HCT116 (cell line): ENCODE data around the gene TMPRSS11A. TPM values are rescaled to one million over a fixed set of nuclear protein-coding genes. Genes with fewer than 3 reads are reported as not detected.

Experiments used
- ATAC-seq: fragments of 200-7000 bp; cut with Tn5 transposase; 2 replicates; pipeline ENCODE4 v1.9.1; 2020; ENCODE audit warnings: mild to moderate bottlenecking, moderate library complexity
- BruUV-seq: library from RNA; stranded (reverse); fragments of 400-500 nt; replicated peaks from 2 replicates; lab custom pipeline; 2021; lab: Mats Ljungman, UMichigan
- CTCF ChIA-PET: fragments of 300-600 bp; sonication (Branson Sonifier 250); formaldehyde crosslinking; loops from one replicate; lab custom pipeline; 2021; ENCODE audit warnings: antibody characterized with exemption; lab: Charles Lee
- POLR2A ChIA-PET: fragments of 300-600, 350-600 bp; sonication (Branson Sonifier 250); formaldehyde crosslinking; loops from one replicate; lab custom pipeline; 2021; ENCODE audit warnings: antibody characterized with exemption; lab: Charles Lee
- RAD21 ChIA-PET, 2 experiments: fragments of 300-600 bp; sonication (Branson Sonifier 250); formaldehyde crosslinking; loops; one replicate each; lab custom pipeline; 2023; ENCODE audit warnings: low total read pairs in 2 of 2; ENCODE audit not compliant: uncharacterized antibody in 2 of 2, unreplicated experiment in 2 of 2, low non-redundant PET in 1 of 2; lab: Charles Lee
- DNase-seq: peaks from one replicate; pipeline ENCODE4 v3.0.0-alpha.2; 2010; ENCODE audit warnings: low read depth, low spot score
- H2AFZ ChIP-seq: fragments of 200-600 bp; shearing (Covaris generic), sonication (generic); 2 replicates; pipeline ENCODE4 v1.6.1; 2017; ENCODE audit warnings: low read depth, mixed run types, mixed read lengths, antibody characterized with exemption, low read length; ENCODE audit not compliant: poor library complexity, severe bottlenecking
- H3K27ac ChIP-seq: 2 replicates; pipeline ENCODE4 v1.5.1; 2012; ENCODE audit warnings: low read depth, low read length
- H3K27me3 ChIP-seq: fragments of 200-600 bp; sonication (generic); 2 replicates; pipeline ENCODE4 v1.6.1; 2016; ENCODE audit warnings: mixed run types, low read length, mixed read lengths; ENCODE audit not compliant: insufficient read depth
- H3K36me3 ChIP-seq, 2 experiments: fragments of 200-500 bp in 1 of 2; fragments of 200-600 bp in 1 of 2; sonication (Bioruptor generic) in 1 of 2; sonication (generic) in 1 of 2; 2 replicates each; pipeline versions ENCODE4 v1.5.1 to v1.6.1; 2014 to 2016; ENCODE audit warnings: low read length in 2 of 2, inconsistent platforms in 1 of 2, mixed read lengths in 1 of 2, mixed run types in 1 of 2; ENCODE audit not compliant: insufficient read depth in 2 of 2, control insufficient read depth in 1 of 2
- H3K4me1 ChIP-seq, 2 experiments: fragments of 200-600 bp in 1 of 2; sonication (generic) in 1 of 2; 2 replicates each; pipeline versions ENCODE4 v1.5.1 to v1.6.1; 2012 to 2017; ENCODE audit warnings: low read length in 2 of 2, inconsistent platforms in 1 of 2, mild to moderate bottlenecking in 1 of 2, mixed read lengths in 1 of 2, mixed run types in 1 of 2, moderate library complexity in 1 of 2; ENCODE audit not compliant: insufficient read depth in 2 of 2, control insufficient read depth in 1 of 2
- H3K4me2 ChIP-seq: fragments of 200-600 bp; sonication (generic); 2 replicates; pipeline ENCODE4 v1.6.1; 2017; ENCODE audit warnings: mixed run types, low read length, mixed read lengths
- H3K4me3 ChIP-seq, 2 experiments: fragments of 200-600 bp in 1 of 2; sonication (generic) in 1 of 2; replicated peaks in 1 of 2; 2 replicates each; pipeline ENCODE4 v1.5.1; 2011 to 2016; ENCODE audit warnings: low read length in 2 of 2, control low read depth in 1 of 2, low read depth in 1 of 2, mild to moderate bottlenecking in 1 of 2, mixed read lengths in 1 of 2, mixed run types in 1 of 2
- H3K79me2 ChIP-seq: fragments of 200-600 bp; sonication (generic); 2 replicates; pipeline ENCODE4 v1.6.1; 2017; ENCODE audit warnings: mild to moderate bottlenecking, mixed run types, low read length, moderate library complexity, mixed read lengths; ENCODE audit not compliant: insufficient read depth
- H3K9ac ChIP-seq: fragments of 200-600 bp; sonication (generic); 2 replicates; pipeline ENCODE4 v1.6.1; 2016; ENCODE audit warnings: low read length, mixed read lengths
- H3K9me2 ChIP-seq: fragments of 200-600 bp; sonication (generic), shearing (Covaris generic); 2 replicates; pipeline ENCODE4 v1.6.1; 2017; ENCODE audit warnings: mixed run types, mild to moderate bottlenecking, moderate library complexity; ENCODE audit not compliant: insufficient read depth
- H3K9me3 ChIP-seq, 2 experiments: fragments of 200-500 bp in 1 of 2; fragments of 200-600 bp in 1 of 2; sonication (Bioruptor generic) in 1 of 2; sonication (generic) in 1 of 2; 2 replicates each; pipeline ENCODE4 v1.6.1; 2014 to 2017; ENCODE audit warnings: low read length in 2 of 2, mixed read lengths in 2 of 2, inconsistent platforms in 1 of 2, low read depth in 1 of 2, mild to moderate bottlenecking in 1 of 2, mixed run types in 1 of 2, moderate library complexity in 1 of 2; ENCODE audit not compliant: control insufficient read depth in 1 of 2, insufficient read depth in 1 of 2
- H4K20me1 ChIP-seq: fragments of 200-600 bp; sonication (generic), shearing (Covaris generic); 2 replicates; pipeline ENCODE4 v1.6.1; 2017; ENCODE audit warnings: mixed run types, mild to moderate bottlenecking, moderate library complexity; ENCODE audit not compliant: insufficient read depth
- EGR1 ChIP-seq: IDR thresholded peaks from 2 replicates; pipeline ENCODE4 v1.6.1; 2012; ENCODE audit warnings: low read depth
- ELF1 ChIP-seq: IDR thresholded peaks from 2 replicates; pipeline ENCODE4 v1.6.1; 2012; ENCODE audit warnings: low read depth, borderline replicate concordance
- EZH2 ChIP-seq: fragments of 200-600 bp; sonication (generic); IDR thresholded peaks from 2 replicates; pipeline ENCODE4 v1.6.1; 2017; ENCODE audit warnings: antibody characterized with exemption, mixed run types
- EZH2phosphoT487 ChIP-seq: fragments of 200-600 bp; IDR thresholded peaks from 2 replicates; pipeline ENCODE4 v1.6.1; 2018; ENCODE audit warnings: antibody characterized with exemption, borderline replicate concordance
- POLR2A ChIP-seq: IDR thresholded peaks from 2 replicates; pipeline ENCODE4 v1.7.0; 2011; ENCODE audit warnings: borderline replicate concordance; ENCODE audit not compliant: insufficient read depth, insufficient read length; ENCODE audit errors: extremely low read depth
- SP1 ChIP-seq: IDR thresholded peaks from 2 replicates; pipeline ENCODE4 v1.6.1; 2012; ENCODE audit warnings: low read depth
- SRF ChIP-seq: IDR thresholded peaks from 2 replicates; pipeline ENCODE4 v1.6.1; 2012; ENCODE audit warnings: low read depth
- TCF7L2 ChIP-seq: IDR thresholded peaks from 2 replicates; pipeline ENCODE4 v1.7.0; 2011; ENCODE audit warnings: borderline replicate concordance, inconsistent platforms; ENCODE audit not compliant: insufficient read depth, insufficient read length; ENCODE audit errors: extremely low read depth
- ZFX ChIP-seq: fragments of 450-650 bp; IDR thresholded peaks from 2 replicates; pipeline ENCODE4 v1.6.1; 2017
- ZNF274 ChIP-seq: fragments of 200-500 bp; sonication (Bioruptor generic); IDR thresholded peaks from 2 replicates; pipeline ENCODE4 v1.6.1; 2014; ENCODE audit warnings: mild to moderate bottlenecking, low read depth, low read length, inconsistent platforms
- intact Hi-C: fragments of 100-400 bp; cut with micrococcal nuclease; formaldehyde crosslinking; loops from 2 replicates; pipeline ENCODE4 v1.10.0; 2022
- total RNA-seq: library from RNA; stranded (reverse); gene quantifications from one replicate; pipeline ENCODE4 v1.2.1, GENCODE V29; 2021; ENCODE audit not compliant: unreplicated experiment
- TF ChIP-seq, protein P1 (sequence below): IDR thresholded peaks from 2 replicates; pipeline ENCODE4 v1.6.1; 2012; ENCODE audit warnings: low read depth
- TF ChIP-seq, protein P2 (sequence below): IDR thresholded peaks from 2 replicates; pipeline ENCODE4 v1.6.1; 2011; ENCODE audit warnings: mild to moderate bottlenecking, low read length, moderate library complexity; ENCODE audit not compliant: insufficient replicate concordance; ENCODE audit errors: extremely low read depth
- TF ChIP-seq, protein P3 (sequence below), 3 experiments: fragments of 200-600 bp in 1 of 3; sonication (generic) in 1 of 3; IDR thresholded peaks in 2 of 3; conservative IDR thresholded peaks in 1 of 3; 2 replicates each; pipeline ENCODE4 v1.5.1; 2012 to 2017; ENCODE audit warnings: low read depth in 2 of 3, low read length in 2 of 3, antibody characterized with exemption in 1 of 3, borderline replicate concordance in 1 of 3, control low read depth in 1 of 3, mild to moderate bottlenecking in 1 of 3, mixed read lengths in 1 of 3, mixed run types in 1 of 3, moderate library complexity in 1 of 3; ENCODE audit not compliant: insufficient read depth in 1 of 3

Gene TMPRSS11A
- total RNA-seq, 1 experiment from 2014 or later, result not detected

DNA sequence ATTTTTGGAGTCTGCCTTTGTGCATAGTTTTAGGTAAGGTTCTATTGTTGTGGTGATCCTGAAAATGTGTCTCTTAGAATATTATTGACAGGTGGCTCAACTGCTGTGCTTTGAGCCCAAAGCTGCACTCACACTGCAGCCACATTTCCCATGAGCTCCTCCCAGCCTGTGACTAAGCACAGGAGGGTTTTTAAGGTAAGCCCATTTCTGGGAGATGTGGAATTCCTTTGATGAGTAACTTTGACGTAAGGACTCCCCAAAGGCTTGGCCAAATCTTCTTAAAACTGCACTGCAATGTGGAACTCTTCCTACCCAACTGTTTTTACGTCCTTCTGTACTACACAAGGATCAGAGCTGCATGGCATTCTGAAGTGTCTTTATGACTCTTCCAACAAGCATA, 20.0 kb upstream of the TMPRSS11A start (continued):
- TF ChIP-seq, protein P1, sequence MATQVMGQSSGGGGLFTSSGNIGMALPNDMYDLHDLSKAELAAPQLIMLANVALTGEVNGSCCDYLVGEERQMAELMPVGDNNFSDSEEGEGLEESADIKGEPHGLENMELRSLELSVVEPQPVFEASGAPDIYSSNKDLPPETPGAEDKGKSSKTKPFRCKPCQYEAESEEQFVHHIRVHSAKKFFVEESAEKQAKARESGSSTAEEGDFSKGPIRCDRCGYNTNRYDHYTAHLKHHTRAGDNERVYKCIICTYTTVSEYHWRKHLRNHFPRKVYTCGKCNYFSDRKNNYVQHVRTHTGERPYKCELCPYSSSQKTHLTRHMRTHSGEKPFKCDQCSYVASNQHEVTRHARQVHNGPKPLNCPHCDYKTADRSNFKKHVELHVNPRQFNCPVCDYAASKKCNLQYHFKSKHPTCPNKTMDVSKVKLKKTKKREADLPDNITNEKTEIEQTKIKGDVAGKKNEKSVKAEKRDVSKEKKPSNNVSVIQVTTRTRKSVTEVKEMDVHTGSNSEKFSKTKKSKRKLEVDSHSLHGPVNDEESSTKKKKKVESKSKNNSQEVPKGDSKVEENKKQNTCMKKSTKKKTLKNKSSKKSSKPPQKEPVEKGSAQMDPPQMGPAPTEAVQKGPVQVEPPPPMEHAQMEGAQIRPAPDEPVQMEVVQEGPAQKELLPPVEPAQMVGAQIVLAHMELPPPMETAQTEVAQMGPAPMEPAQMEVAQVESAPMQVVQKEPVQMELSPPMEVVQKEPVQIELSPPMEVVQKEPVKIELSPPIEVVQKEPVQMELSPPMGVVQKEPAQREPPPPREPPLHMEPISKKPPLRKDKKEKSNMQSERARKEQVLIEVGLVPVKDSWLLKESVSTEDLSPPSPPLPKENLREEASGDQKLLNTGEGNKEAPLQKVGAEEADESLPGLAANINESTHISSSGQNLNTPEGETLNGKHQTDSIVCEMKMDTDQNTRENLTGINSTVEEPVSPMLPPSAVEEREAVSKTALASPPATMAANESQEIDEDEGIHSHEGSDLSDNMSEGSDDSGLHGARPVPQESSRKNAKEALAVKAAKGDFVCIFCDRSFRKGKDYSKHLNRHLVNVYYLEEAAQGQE, result no peak
- TF ChIP-seq ELF1 (no peak), SP1 (no peak), POLR2A (no peak), TCF7L2 (no peak)

DNA sequence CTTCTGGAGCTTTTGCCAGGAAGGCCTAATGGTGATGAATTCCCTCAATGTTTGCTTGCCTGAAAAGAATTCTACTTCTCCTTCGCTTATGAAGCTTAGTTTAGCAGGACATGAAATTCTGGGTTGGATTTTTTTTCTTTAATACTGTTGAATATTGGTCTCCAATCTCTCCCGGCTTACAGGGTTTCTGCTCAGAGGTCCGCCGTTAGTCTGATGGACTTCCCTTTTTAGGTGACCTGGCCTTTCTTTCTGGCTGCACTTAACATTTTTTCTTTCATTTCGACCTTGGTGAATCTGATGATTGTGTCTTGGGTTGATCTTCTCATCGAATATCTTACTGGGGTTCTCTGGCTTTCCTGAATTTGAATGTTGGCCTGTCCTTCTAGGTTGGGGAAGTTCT, 17.2 kb upstream of the TMPRSS11A start:
- Histone ChIP-seq H2AFZ (no peak overlapping the region), H3K27ac (no peak overlapping the region), H3K4me2 (no peak overlapping the region), H3K79me2 (no peaks in the 10 kb centered on the region), H3K4me1 (peaks cover 0 to 6% of the 10 kb centered on the region in 2 experiments; a peak in 2 of 4 replicates), H3K36me3 (no peaks in the 10 kb centered on the region), H4K20me1 (no peaks in the 10 kb centered on the region), H3K4me3 (no peak overlapping the region), H3K9me2 (no peaks in the 10 kb centered on the region), H3K9ac (no peak overlapping the region), H3K27me3 (no peaks in the 10 kb centered on the region), H3K9me3 (no peaks in the 10 kb centered on the region)
- ATAC-seq (no peak), DNase-seq (no peak)
- CTCF ChIA-PET, result no interaction called here
- POLR2A ChIA-PET, result no interaction called here
- RAD21 ChIA-PET, result no interaction called here
- intact Hi-C loops, result no loop called here
- no TSS peak for BruUV-seq
- TF ChIP-seq, protein P1, result no peak
- TF ChIP-seq, protein P2, sequence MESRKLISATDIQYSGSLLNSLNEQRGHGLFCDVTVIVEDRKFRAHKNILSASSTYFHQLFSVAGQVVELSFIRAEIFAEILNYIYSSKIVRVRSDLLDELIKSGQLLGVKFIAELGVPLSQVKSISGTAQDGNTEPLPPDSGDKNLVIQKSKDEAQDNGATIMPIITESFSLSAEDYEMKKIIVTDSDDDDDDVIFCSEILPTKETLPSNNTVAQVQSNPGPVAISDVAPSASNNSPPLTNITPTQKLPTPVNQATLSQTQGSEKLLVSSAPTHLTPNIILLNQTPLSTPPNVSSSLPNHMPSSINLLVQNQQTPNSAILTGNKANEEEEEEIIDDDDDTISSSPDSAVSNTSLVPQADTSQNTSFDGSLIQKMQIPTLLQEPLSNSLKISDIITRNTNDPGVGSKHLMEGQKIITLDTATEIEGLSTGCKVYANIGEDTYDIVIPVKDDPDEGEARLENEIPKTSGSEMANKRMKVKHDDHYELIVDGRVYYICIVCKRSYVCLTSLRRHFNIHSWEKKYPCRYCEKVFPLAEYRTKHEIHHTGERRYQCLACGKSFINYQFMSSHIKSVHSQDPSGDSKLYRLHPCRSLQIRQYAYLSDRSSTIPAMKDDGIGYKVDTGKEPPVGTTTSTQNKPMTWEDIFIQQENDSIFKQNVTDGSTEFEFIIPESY, result no peak
- TF ChIP-seq EGR1 (no peak), ZNF274 (no peak), SRF (no peak), TCF7L2 (no peak), EZH2phosphoT487 (no peak), EZH2 (no peak), ZFX (no peak)
- TF ChIP-seq, protein P3, sequence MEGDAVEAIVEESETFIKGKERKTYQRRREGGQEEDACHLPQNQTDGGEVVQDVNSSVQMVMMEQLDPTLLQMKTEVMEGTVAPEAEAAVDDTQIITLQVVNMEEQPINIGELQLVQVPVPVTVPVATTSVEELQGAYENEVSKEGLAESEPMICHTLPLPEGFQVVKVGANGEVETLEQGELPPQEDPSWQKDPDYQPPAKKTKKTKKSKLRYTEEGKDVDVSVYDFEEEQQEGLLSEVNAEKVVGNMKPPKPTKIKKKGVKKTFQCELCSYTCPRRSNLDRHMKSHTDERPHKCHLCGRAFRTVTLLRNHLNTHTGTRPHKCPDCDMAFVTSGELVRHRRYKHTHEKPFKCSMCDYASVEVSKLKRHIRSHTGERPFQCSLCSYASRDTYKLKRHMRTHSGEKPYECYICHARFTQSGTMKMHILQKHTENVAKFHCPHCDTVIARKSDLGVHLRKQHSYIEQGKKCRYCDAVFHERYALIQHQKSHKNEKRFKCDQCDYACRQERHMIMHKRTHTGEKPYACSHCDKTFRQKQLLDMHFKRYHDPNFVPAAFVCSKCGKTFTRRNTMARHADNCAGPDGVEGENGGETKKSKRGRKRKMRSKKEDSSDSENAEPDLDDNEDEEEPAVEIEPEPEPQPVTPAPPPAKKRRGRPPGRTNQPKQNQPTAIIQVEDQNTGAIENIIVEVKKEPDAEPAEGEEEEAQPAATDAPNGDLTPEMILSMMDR (IDR thresholded peaks at IDR 0.05 in 2 of 3, conservative IDR thresholded peaks at IDR 0.05 in 1 of 3; ENCODE audit: borderline replicate concordance in 1 of 3, insufficient read depth in 1 of 3, low read depth in 2 of 3, low read length in 2 of 3), result no peak
